ENCODE data around the gene LIMS4. TPM values are rescaled to one million over a fixed set of nuclear protein-coding genes. Genes with fewer than 3 reads are reported as not detected.
"Not testable (repeated sequence)": the region's sequence is repeated elsewhere in the genome, so short reads cannot be mapped to it uniquely, and the experiment has no call there.

LIMS4 gene
- not detected for polyA plus RNA-seq (2013, experiment 1 of 4)
- not detected for polyA plus RNA-seq (2013, experiment 2 of 4)
- polyA plus RNA-seq (2013, experiment 3 of 4), result 0.27 TPM
- polyA plus RNA-seq (2013, experiment 4 of 4), result 0.28 TPM

GRCh38 chr2:110472171-110473058 is at the start of gene LIMS4:
LIMS4 (minus strand) TSS chr2:110472816; CDS start chr2:110472778, 38 bp downstream.
- not testable (repeated sequence) for H3K27ac ChIP-seq (ENCODE audit: insufficient read depth, low read depth, low read length, poor library complexity, severe bottlenecking); H3K27me3 ChIP-seq (ENCODE audit: control insufficient read depth, insufficient read depth, low read length, poor library complexity, severe bottlenecking); H3K36me3 ChIP-seq (ENCODE audit: control insufficient read depth, insufficient read depth, low read length); H3K4me3 ChIP-seq (ENCODE audit: insufficient read depth, low read depth, low read length); H3K4me1 ChIP-seq (ENCODE audit: control insufficient read depth, insufficient read depth, low read length); H3K9me3 ChIP-seq (ENCODE audit: control insufficient read depth, low read length)
- WGBS, 2 experiments, result no CpG with 5 or more reads among the region's 29 CpGs

GRCh38 chr2:110499755-110500377 is 27.2 kb upstream of the LIMS4 start:
- not testable (repeated sequence) for H3K27me3 ChIP-seq (ENCODE audit: control insufficient read depth, insufficient read depth, low read length, poor library complexity, severe bottlenecking); H3K36me3 ChIP-seq (ENCODE audit: control insufficient read depth, insufficient read depth, low read length); H3K4me1 ChIP-seq (ENCODE audit: control insufficient read depth, insufficient read depth, low read length); H3K27ac ChIP-seq (ENCODE audit: insufficient read depth, low read depth, low read length, poor library complexity, severe bottlenecking); H3K9me3 ChIP-seq (ENCODE audit: control insufficient read depth, low read length); H3K4me3 ChIP-seq (ENCODE audit: insufficient read depth, low read depth, low read length)
- whole genome bisulfite sequencing, 2 experiments, result no CpG with 5 or more reads among the region's 8 CpGs

GRCh38 chr2:110496027-110496426 is 23.4 kb upstream of the LIMS4 start:
- not testable (repeated sequence) for H3K27ac ChIP-seq (ENCODE audit: insufficient read depth, low read depth, low read length, poor library complexity, severe bottlenecking); H3K27me3 ChIP-seq (ENCODE audit: control insufficient read depth, insufficient read depth, low read length, poor library complexity, severe bottlenecking); H3K9me3 ChIP-seq (ENCODE audit: control insufficient read depth, low read length); H3K4me1 ChIP-seq (ENCODE audit: control insufficient read depth, insufficient read depth, low read length); H3K36me3 ChIP-seq (ENCODE audit: control insufficient read depth, insufficient read depth, low read length); H3K4me3 ChIP-seq (ENCODE audit: insufficient read depth, low read depth, low read length)
- WGBS, 2 experiments, result no CpG with 5 or more reads among the region's 6 CpGs

GRCh38 chr2:110494488-110494887 is 21.9 kb upstream of the LIMS4 start:
- whole genome bisulfite sequencing, 2 experiments, result no CpG with 5 or more reads among the region's 3 CpGs
- H3K9me3 ChIP-seq (ENCODE audit: control insufficient read depth, low read length); H3K4me1 ChIP-seq (ENCODE audit: control insufficient read depth, insufficient read depth, low read length); H3K27ac ChIP-seq (ENCODE audit: insufficient read depth, low read depth, low read length, poor library complexity, severe bottlenecking); H3K27me3 ChIP-seq (ENCODE audit: control insufficient read depth, insufficient read depth, low read length, poor library complexity, severe bottlenecking); H3K4me3 ChIP-seq (ENCODE audit: insufficient read depth, low read depth, low read length); H3K36me3 ChIP-seq (ENCODE audit: control insufficient read depth, insufficient read depth, low read length): not testable (repeated sequence)

GRCh38 chr2:110488991-110489390 is 16.4 kb upstream of the LIMS4 start:
- H3K9me3 ChIP-seq (ENCODE audit: control insufficient read depth, low read length); H3K4me3 ChIP-seq (ENCODE audit: insufficient read depth, low read depth, low read length); H3K27me3 ChIP-seq (ENCODE audit: control insufficient read depth, insufficient read depth, low read length, poor library complexity, severe bottlenecking); H3K36me3 ChIP-seq (ENCODE audit: control insufficient read depth, insufficient read depth, low read length); H3K27ac ChIP-seq (ENCODE audit: insufficient read depth, low read depth, low read length, poor library complexity, severe bottlenecking); H3K4me1 ChIP-seq (ENCODE audit: control insufficient read depth, insufficient read depth, low read length): not testable (repeated sequence)
- WGBS, 2 experiments, result no CpG with 5 or more reads among the region's 1 CpG

- WGBS, 2 experiments, result no CpG with 5 or more reads among the region's 4 CpGs
- H3K27ac ChIP-seq (ENCODE audit: insufficient read depth, low read depth, low read length, poor library complexity, severe bottlenecking); H3K4me1 ChIP-seq (ENCODE audit: control insufficient read depth, insufficient read depth, low read length); H3K4me3 ChIP-seq (ENCODE audit: insufficient read depth, low read depth, low read length); H3K9me3 ChIP-seq (ENCODE audit: control insufficient read depth, low read length); H3K36me3 ChIP-seq (ENCODE audit: control insufficient read depth, insufficient read depth, low read length); H3K27me3 ChIP-seq (ENCODE audit: control insufficient read depth, insufficient read depth, low read length, poor library complexity, severe bottlenecking): not testable (repeated sequence)
These were observed 10.1 kb upstream of the LIMS4 start for GRCh38 chr2:110482697-110483096.

GRCh38 chr2:110481200-110481599 is 8.6 kb upstream of the LIMS4 start:
- no CpG with 5 or more reads among the region's 3 CpGs for WGBS, 2 experiments
- not testable (repeated sequence) for H3K36me3 ChIP-seq (ENCODE audit: control insufficient read depth, insufficient read depth, low read length); H3K27me3 ChIP-seq (ENCODE audit: control insufficient read depth, insufficient read depth, low read length, poor library complexity, severe bottlenecking); H3K27ac ChIP-seq (ENCODE audit: insufficient read depth, low read depth, low read length, poor library complexity, severe bottlenecking); H3K9me3 ChIP-seq (ENCODE audit: control insufficient read depth, low read length); H3K4me1 ChIP-seq (ENCODE audit: control insufficient read depth, insufficient read depth, low read length); H3K4me3 ChIP-seq (ENCODE audit: insufficient read depth, low read depth, low read length)

- H3K36me3 ChIP-seq (ENCODE audit: control insufficient read depth, insufficient read depth, low read length); H3K4me1 ChIP-seq (ENCODE audit: control insufficient read depth, insufficient read depth, low read length); H3K9me3 ChIP-seq (ENCODE audit: control insufficient read depth, low read length); H3K4me3 ChIP-seq (ENCODE audit: insufficient read depth, low read depth, low read length); H3K27me3 ChIP-seq (ENCODE audit: control insufficient read depth, insufficient read depth, low read length, poor library complexity, severe bottlenecking); H3K27ac ChIP-seq (ENCODE audit: insufficient read depth, low read depth, low read length, poor library complexity, severe bottlenecking): not testable (repeated sequence)
- WGBS, 2 experiments, result no CpG with 5 or more reads among the region's 4 CpGs
These were observed 7.5 kb upstream of the LIMS4 start for GRCh38 chr2:110480084-110480483.

- no CpG with 5 or more reads among the region's 7 CpGs for WGBS, 2 experiments
- not testable (repeated sequence) for H3K36me3 ChIP-seq (ENCODE audit: control insufficient read depth, insufficient read depth, low read length)
These were observed 4.8 kb upstream of the LIMS4 start for GRCh38 chr2:110477370-110477769.

GRCh38 chr2:110476952-110477351 is 4.3 kb upstream of the LIMS4 start:
- not testable (repeated sequence) for H3K27me3 ChIP-seq (ENCODE audit: control insufficient read depth, insufficient read depth, low read length, poor library complexity, severe bottlenecking); H3K9me3 ChIP-seq (ENCODE audit: control insufficient read depth, low read length); H3K36me3 ChIP-seq (ENCODE audit: control insufficient read depth, insufficient read depth, low read length); H3K27ac ChIP-seq (ENCODE audit: insufficient read depth, low read depth, low read length, poor library complexity, severe bottlenecking); H3K4me1 ChIP-seq (ENCODE audit: control insufficient read depth, insufficient read depth, low read length); H3K4me3 ChIP-seq (ENCODE audit: insufficient read depth, low read depth, low read length)
- WGBS, 2 experiments, result no CpG with 5 or more reads among the region's 6 CpGs

More at GRCh38 chr2:110477370-110477769, 4.8 kb upstream of the LIMS4 start:
- not testable (repeated sequence) for H3K4me3 ChIP-seq (ENCODE audit: insufficient read depth, low read depth, low read length); H3K27ac ChIP-seq (ENCODE audit: insufficient read depth, low read depth, low read length, poor library complexity, severe bottlenecking); H3K4me1 ChIP-seq (ENCODE audit: control insufficient read depth, insufficient read depth, low read length); H3K27me3 ChIP-seq (ENCODE audit: control insufficient read depth, insufficient read depth, low read length, poor library complexity, severe bottlenecking); H3K9me3 ChIP-seq (ENCODE audit: control insufficient read depth, low read length)

Measured in ectodermal cell (in vitro differentiated cells).